Kidney (tissue), 14 donors: Measurements from ENCODE around the gene RNF157. TPM values are rescaled to one million over a fixed set of nuclear protein-coding genes. Genes with fewer than 3 reads are reported as not detected.

ENCODE experiments used
- DNase-seq, 5 donors: peaks; one replicate each; pipeline ENCODE4 v3.0.0-alpha.2; 2013 to 2020
- FAIRE-seq: peaks from 2 replicates; lab custom pipeline; 2012; peaks lifted over from hg19 to GRCh38; lab: Jason Lieb, UNC
- H3K27ac ChIP-seq, 2 donors: one replicate each; pipeline ENCODE4 v1.7.0; 2013; ENCODE audit warnings: low read depth in 2 of 2, low read length in 2 of 2, inconsistent platforms in 1 of 2
- H3K27me3 ChIP-seq: one replicate; pipeline ENCODE4 v1.7.1; 2013; ENCODE audit warnings: low read length, inconsistent platforms; ENCODE audit not compliant: control insufficient read depth, insufficient read depth
- H3K36me3 ChIP-seq, 3 donors: one replicate each; pipeline versions ENCODE4 v1.7.0 to v1.7.1; 2013; ENCODE audit warnings: low read length in 3 of 3, control low read depth in 1 of 3, inconsistent platforms in 1 of 3; ENCODE audit not compliant: insufficient read depth in 3 of 3, control insufficient read depth in 2 of 3
- H3K4me1 ChIP-seq, 3 donors: one replicate each; pipeline versions ENCODE4 v1.7.0 to v1.7.1; 2013; ENCODE audit warnings: low read length in 3 of 3, inconsistent platforms in 1 of 3, low read depth in 1 of 3; ENCODE audit not compliant: control insufficient read depth in 2 of 3, insufficient read depth in 2 of 3
- H3K4me3 ChIP-seq, 3 donors: one replicate each; pipeline versions ENCODE4 v1.7.0 to v1.8.1; 2013; ENCODE audit warnings: low read length in 3 of 3, control low read depth in 1 of 3, inconsistent platforms in 1 of 3
- H3K9ac ChIP-seq, 3 donors: one replicate each; pipeline versions ENCODE4 v1.7.0 to v1.7.1; 2013; ENCODE audit warnings: low read length in 3 of 3, control low read depth in 1 of 3, inconsistent platforms in 1 of 3
- H3K9me3 ChIP-seq, 3 donors: one replicate each; pipeline versions ENCODE4 v1.7.0 to v1.7.1; 2013; ENCODE audit warnings: low read length in 3 of 3, control low read depth in 1 of 3, inconsistent platforms in 1 of 3; ENCODE audit not compliant: control insufficient read depth in 2 of 3, insufficient read depth in 1 of 3
- intact Hi-C: fragments of 100-400 bp; cut with DNase I; formaldehyde crosslinking; loops from one replicate; pipeline ENCODE4 v1.11.1; 2022
- polyA plus RNA-seq: library from polyadenylated mRNA; stranded (reverse); fragments of 350-450 nt; fragmentation: Illumina TruSeq; extraction: RNeasy Lipid Tissue Mini Kit (QIAGEN cat#74804); gene quantifications from one replicate; pipeline ENCODE4 v1.2.3, GENCODE V29; 2014; ENCODE audit warnings: low read depth, low replicate concordance; ENCODE audit not compliant: insufficient read depth
- total RNA-seq: library from RNA; stranded (reverse); fragmentation: NEBNext Ultra II Directional; extraction: Animal tissue kit (Norgen Biotek cat#: 25700); gene quantifications from one replicate; pipeline ENCODE4 v1.2.1, GENCODE V29; 2021
- TF ChIP-seq, protein P1 (sequence below): IDR thresholded peaks from 3 replicates; pipeline ENCODE4 v1.5.1; 2012; ENCODE audit warnings: mild to moderate bottlenecking, moderate library complexity, borderline replicate concordance; ENCODE audit not compliant: insufficient read depth; ENCODE audit errors: extremely low read depth
- donor health status: control.
- donor health status: control.
- donor health status: control.
- donor health status: control.
- donor health status: control.
- donor health status: DM: yes; HTN: yes; CAD: no.
- donor health status: Normal renal cell carcinoma (clear cell type).

RNF157 gene
- total and polyA plus RNA-seq, 2 donors from 2014 or later, result 4.8 to 12.4 TPM

DNA sequence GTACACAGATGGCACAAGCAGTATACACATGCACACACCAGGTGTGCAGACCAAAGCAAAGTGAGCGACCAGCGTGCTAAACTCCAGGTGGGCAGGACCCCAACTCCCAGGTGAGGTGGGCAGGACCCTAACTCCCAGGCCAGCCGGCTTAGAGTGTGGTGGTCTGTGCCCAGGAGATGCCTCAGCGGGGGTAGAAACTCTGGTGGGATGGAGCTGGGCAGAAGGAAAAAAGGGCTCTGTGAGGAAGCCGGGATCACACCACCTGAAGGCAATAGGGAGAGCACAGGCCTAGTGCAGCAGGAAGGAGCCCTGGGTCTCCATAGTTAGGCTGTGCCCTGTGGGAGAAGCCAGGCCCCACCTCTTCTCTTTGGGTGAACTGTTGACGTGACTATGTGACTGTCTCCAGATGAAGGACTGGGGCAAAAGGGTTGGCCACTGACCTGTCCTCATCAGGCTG, 97.7 kb downstream of the RNF157 start:
- Histone ChIP-seq H3K4me3 (no peak overlapping the region), H3K9me3 (no peaks in the 10 kb centered on the region), H3K36me3 (no peaks in the 10 kb centered on the region), H3K27ac (no peak overlapping the region), H3K27me3 (peaks cover 7% of the 10 kb centered on the region), H3K9ac (no peak overlapping the region), H3K4me1 (peaks cover 3 to 25% (median 10%) of the 10 kb centered on the region in 3 donors)
- FAIRE-seq (no peak), DNase-seq (peak in 1 of 5 donors; percentile 37)
- TF ChIP-seq, protein P1, sequence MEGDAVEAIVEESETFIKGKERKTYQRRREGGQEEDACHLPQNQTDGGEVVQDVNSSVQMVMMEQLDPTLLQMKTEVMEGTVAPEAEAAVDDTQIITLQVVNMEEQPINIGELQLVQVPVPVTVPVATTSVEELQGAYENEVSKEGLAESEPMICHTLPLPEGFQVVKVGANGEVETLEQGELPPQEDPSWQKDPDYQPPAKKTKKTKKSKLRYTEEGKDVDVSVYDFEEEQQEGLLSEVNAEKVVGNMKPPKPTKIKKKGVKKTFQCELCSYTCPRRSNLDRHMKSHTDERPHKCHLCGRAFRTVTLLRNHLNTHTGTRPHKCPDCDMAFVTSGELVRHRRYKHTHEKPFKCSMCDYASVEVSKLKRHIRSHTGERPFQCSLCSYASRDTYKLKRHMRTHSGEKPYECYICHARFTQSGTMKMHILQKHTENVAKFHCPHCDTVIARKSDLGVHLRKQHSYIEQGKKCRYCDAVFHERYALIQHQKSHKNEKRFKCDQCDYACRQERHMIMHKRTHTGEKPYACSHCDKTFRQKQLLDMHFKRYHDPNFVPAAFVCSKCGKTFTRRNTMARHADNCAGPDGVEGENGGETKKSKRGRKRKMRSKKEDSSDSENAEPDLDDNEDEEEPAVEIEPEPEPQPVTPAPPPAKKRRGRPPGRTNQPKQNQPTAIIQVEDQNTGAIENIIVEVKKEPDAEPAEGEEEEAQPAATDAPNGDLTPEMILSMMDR, result no peak
- intact Hi-C loops, result no loop called here

DNA sequence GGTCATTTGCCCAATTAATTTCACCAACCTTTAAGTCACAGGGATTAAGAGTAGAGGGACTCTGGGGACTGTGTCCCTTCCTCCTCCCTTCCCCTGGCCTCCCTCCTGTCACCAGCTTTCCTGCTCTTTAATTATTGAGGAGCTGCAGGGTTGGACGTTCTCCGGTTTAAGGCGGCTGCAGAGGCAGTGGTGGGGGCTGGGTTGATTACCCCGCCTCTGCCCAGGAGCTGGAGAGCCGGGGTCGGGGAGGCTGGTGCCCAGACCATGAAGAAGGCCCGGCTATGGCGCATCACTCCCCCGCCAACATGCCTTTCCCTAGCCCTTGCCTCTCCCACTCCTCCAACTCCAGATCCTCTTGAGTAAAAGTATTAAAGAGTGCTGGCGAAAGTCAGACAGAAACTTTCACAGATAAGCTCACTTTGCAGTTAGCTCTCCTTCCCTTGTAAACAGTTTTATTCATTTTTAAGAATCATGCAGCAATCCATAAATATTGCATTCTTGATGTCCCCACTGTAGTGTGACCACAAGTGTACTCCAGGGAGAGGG, 98.2 kb downstream of the RNF157 start:
- Histone ChIP-seq H3K27me3 (peaks cover 7% of the 10 kb centered on the region), H3K9me3 (no peaks in the 10 kb centered on the region), H3K4me3 (peak overlapping the region in 2 of 3 donors; percentile 12 to 52), H3K27ac (no peak overlapping the region), H3K36me3 (no peaks in the 10 kb centered on the region), H3K9ac (peak overlapping the region in 1 of 3 donors; percentile 51), H3K4me1 (peaks cover 3 to 25% (median 10%) of the 10 kb centered on the region in 3 donors)
- TF ChIP-seq, protein P1, result no peak
- FAIRE-seq, result no peak
- intact Hi-C loops, result no loop called here
- peak; percentile 71 to 89 (median 85) for DNase-seq

DNA sequence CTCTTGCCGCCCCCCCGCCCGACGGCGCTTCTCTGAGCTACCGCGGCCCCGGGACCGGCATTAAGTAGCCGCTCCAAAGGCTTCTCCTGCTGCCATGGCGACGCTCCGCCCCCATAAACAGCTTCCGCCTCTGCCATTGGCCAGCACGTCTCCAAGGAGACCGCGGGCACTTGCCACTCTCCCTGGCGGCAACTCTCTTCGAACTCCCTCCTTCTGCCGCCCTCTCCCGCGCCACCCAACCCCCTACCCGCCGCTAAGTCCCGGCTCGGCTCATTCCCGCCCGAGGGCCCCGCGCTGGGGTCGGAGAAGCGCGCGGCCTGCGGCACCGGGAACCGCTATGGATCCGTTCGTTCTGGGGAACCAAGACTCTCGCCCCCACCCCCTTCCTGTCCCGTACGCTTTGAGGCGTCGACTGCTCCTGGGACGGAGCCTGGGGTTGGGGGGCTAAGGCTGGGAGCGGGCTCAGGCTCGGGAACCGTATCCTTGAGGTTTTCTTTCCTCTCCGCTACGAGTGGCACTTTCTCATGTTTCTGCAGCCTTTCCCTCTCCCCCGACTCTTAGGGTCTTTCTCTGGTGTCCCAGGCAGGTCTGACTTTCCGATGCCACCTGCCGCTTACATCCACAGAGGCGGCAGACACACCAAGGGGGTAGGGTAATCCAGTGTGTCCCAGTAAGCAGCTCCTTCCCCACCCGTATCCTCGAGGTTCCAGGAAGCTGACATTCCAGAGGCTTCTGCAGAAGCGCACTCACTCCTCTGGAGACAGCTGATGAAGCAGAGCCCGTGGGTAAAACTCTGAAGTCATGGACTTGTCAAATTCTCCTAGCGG, 98.9 kb downstream of the RNF157 start, which contains the start of gene FOXJ1:
TSS of gene FOXJ1 (minus strand) at position 34 of the 827 bp plus-strand sequence. CDS start 850 bp downstream, outside the sequence.
- no peak for FAIRE-seq
- Histone ChIP-seq H3K4me1 (peaks cover 3 to 25% (median 10%) of the 10 kb centered on the region in 3 donors), H3K27ac (no peak within 1 kb of the TSS)

More for the DNA sequence above, 98.9 kb downstream of the RNF157 start, which contains the start of gene FOXJ1:
- H3K36me3 ChIP-seq, result no peaks in the 10 kb centered on the region
- no peaks in the 10 kb centered on the region for H3K9me3 ChIP-seq
- peak; percentile 97 to 98 (median 97) for DNase-seq
- intact Hi-C loops, result no loop called here
- H3K4me3 ChIP-seq, result peak within 1 kb of the TSS; percentile 12 to 52 (median 44)
- TF ChIP-seq, protein P1, result no peak
- H3K27me3 ChIP-seq, result peaks cover 7% of the 10 kb centered on the region
- H3K9ac ChIP-seq, result peak within 1 kb of the TSS in 2 of 3 donors; percentile 15 to 51
